GM10248 (cell line): Measurements from ENCODE around the gene TRERF1.
"Not testable (repeated sequence)": the region's sequence is repeated elsewhere in the genome, so short reads cannot be mapped to it uniquely, and the experiment has no call there.

Experiments used
- CTCF ChIA-PET: fragments of 300-600 bp; sonication (Branson Sonifier 250); formaldehyde crosslinking; extraction: SDS; loops from one replicate; lab custom pipeline; 2021; ENCODE audit warnings: antibody characterized with exemption; lab: Yijun Ruan, JAX
- POLR2A ChIA-PET: fragments of 350-650 bp; sonication (Branson Sonifier 250); formaldehyde crosslinking; extraction: SDS; loops from one replicate; lab custom pipeline; 2020; ENCODE audit warnings: antibody characterized with exemption; lab: Yijun Ruan, JAX
- DNase-seq: peaks from one replicate; pipeline ENCODE4 v3.0.0; 2012; ENCODE audit errors: extremely low spot score
- TF ChIP-seq, protein P1 (sequence below): IDR thresholded peaks from 2 replicates; pipeline ENCODE4 v1.5.1; 2012; ENCODE audit warnings: mild to moderate bottlenecking, low read depth; ENCODE audit errors: extremely low read depth, missing control alignments, control extremely low read depth

Gene TRERF1

DNA sequence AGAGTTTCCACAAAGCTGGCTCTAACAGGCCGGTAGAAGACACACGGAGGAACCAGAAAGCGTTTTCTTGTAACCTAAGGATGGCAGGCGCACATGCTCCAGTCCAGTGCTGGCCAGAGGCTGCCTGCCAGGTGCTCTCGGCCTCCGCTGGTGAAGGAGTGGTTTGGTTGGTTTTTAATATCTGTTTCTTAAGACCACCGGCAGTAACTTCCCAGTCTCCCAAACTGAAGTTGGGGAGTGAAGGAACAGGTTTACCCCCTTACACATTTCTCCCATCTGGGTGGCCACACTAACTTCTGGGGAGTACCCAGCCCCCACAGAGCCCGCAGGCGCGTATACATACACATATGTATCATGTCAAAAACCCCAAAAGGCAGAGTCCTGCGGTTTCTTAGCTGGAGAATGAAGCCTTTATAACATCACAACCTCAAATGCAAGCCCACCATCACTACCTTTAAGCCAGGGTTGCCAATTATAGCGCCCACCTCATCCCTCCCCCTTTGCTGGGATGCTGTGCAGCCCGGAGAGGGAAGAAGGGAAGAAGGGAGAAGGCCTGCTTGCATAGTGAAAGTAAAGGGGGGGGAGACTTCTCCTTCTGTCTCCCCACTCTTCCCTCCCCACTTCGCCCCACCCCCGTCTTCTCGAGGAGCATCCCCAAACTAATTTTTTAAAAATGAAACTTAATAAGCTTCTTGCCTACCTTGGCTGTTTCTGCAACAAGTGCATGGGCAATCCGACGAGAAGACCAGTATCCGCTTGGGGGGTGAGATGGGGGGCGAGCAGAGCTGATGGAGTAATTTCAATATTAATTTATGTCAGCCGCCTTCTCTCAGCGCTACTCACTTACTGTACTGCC, 1.0 kb downstream of the TRERF1 start:
- no peak for DNase-seq
- TF ChIP-seq, protein P1, sequence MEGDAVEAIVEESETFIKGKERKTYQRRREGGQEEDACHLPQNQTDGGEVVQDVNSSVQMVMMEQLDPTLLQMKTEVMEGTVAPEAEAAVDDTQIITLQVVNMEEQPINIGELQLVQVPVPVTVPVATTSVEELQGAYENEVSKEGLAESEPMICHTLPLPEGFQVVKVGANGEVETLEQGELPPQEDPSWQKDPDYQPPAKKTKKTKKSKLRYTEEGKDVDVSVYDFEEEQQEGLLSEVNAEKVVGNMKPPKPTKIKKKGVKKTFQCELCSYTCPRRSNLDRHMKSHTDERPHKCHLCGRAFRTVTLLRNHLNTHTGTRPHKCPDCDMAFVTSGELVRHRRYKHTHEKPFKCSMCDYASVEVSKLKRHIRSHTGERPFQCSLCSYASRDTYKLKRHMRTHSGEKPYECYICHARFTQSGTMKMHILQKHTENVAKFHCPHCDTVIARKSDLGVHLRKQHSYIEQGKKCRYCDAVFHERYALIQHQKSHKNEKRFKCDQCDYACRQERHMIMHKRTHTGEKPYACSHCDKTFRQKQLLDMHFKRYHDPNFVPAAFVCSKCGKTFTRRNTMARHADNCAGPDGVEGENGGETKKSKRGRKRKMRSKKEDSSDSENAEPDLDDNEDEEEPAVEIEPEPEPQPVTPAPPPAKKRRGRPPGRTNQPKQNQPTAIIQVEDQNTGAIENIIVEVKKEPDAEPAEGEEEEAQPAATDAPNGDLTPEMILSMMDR: no peak
- ChIA-PET CTCF (interaction anchor here (0.7 to 1.3 kb wide), 2 partner anchors 10 to 22 kb away, joined by 3 to 4 read pairs; no protein-coding TSS in a partner anchor), POLR2A (no interaction called here)

DNA sequence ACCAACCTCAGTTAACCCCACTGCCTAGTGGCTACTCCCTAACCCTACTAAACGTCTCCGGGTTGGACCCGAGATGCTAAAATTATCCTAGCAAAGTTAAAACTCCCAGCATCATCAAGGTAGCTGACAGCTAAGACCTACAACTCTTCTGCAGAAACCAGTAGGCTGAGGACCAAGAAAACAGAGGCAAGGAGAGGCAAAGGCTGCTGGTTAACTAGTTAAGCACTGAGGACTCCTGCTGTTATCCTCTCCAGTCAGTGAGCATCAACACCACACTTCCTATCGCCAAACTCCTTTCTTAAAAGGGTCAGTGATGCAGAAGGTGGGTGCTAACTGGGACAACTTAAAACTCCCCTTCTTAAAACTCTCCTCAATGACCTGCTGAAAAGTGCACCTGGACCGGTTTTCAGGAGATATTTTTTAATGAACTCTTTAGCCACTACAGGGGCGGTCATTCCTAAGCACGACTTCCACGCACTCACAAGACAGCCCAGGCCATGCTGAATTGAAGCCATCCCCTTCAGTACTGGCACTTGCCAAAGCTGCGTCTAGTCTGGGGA, 1.7 kb downstream of the TRERF1 start:
- POLR2A ChIA-PET: no interaction called here
- TF ChIP-seq, protein P1: no peak
- DNase-seq: no peak
- CTCF ChIA-PET: interaction anchor here (1.1 to 1.5 kb wide), 3 partner anchors 10 to 98 kb away, joined by 3 to 7 read pairs (median 3); no protein-coding TSS in a partner anchor

DNA sequence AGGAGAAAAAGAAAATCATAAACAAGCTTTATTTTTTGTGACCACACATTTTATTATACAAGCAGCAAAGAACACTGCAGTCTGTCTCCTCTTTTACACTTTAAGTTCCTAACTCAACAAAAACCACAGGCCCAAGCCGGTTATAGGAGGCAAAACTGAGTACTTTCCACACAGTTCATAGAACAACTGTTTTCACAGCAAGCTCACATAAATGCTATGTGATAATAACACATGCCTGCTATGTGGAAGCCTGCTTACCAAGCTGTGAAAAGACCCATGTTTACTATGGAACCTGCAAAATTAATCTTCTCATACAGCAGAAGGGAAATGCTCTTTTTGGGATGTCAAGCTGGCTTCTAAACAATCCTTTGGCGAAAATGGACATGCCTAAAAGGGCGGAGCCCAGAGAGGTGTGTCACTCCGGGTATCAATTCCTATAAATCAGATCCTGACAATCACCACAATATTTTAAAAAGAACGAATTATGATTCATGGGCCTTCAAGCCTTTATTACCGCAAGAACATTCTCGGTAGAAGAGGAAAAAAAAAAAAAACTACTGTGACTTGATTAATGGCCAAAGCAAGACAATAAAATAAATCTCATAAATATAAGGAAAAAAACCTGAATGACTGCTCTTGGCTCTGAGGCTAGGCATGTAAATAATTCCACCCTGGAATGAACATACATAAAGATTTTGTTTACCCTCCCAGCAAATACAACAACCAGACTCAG, 2.6 kb downstream of the TRERF1 start:
- DNase-seq: no peak
- ChIA-PET CTCF (interaction anchor here (0.7 to 1.5 kb wide), 4 partner anchors 9 to 189 kb away, joined by 3 to 7 read pairs (median 3); no protein-coding TSS in a partner anchor), POLR2A (no interaction called here)
- TF ChIP-seq, protein P1: no peak

DNA sequence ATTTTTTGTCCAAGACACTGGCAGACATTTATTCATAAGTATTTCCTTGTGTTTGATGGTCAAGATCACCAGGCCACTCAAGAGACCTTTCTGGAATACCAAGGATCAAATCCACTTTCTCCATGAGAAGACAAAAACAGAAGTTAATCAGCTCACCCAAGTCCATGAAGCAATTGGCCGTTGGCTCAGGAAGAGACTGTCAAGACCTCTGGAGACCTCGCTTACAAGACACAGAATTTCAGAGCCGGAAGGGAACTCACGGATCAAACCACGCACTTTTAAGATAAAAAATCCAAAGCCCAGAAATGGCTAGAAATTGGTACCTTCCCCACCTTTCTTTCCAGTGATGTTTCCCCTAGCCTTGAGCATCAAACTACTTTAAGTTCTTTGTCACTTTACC, 3.3 kb downstream of the TRERF1 start:
- TF ChIP-seq, protein P1: no peak
- ChIA-PET POLR2A (no interaction called here), CTCF (interaction anchor here (0.7 to 2.0 kb wide), 3 partner anchors 17 to 188 kb away, joined by 3 to 8 read pairs (median 3); no protein-coding TSS in a partner anchor)
- no peak for DNase-seq

DNA sequence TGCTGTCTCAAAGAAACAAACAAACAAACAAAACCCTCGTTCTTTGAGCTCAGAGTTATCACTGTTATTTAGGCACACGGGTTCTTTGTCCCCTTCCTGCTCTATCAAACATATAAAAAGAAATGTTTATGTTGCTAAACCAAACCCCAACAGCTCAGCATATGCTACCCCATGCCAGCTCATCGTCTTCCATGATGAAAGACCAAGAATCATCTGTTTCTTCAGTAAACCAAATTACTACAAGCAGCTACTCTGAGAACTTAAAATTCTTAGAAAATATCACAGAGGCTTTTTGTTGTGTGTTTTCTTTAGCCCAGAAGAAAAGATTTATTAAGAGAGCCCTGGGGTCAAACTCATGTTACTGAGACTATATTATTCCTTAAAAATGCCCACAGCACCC, 4.7 kb downstream of the TRERF1 start:
- ChIA-PET POLR2A (no interaction called here), CTCF (interaction anchor here (1.4 to 2.0 kb wide), 5 partner anchors 15 to 101 kb away, joined by 3 to 8 read pairs (median 5); no protein-coding TSS in a partner anchor)
- TF ChIP-seq, protein P1: no peak
- no peak for DNase-seq

DNA sequence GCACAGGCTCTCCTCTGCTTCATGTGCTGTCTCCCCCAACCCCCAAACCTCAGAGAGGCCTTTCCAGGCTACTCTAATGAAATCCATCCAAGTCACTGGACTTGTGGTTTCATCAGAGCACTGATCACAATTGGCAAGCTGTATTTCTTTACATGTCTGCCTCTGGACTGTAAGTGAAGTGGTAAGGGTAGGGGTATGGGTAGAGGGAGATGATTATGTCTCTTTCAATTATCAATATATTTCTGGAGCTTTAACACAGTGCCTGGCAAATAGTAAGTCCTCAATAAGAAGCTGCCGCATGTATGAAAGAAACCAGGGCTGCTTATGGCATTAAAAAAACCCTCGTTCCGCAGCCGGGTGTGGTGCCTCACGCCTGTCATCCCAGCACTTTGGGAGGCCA, 5.4 kb downstream of the TRERF1 start:
- no peak for DNase-seq
- ChIA-PET CTCF (interaction anchor here (1.4 to 2.0 kb wide), 5 partner anchors 14 to 101 kb away, joined by 3 to 8 read pairs (median 5); no protein-coding TSS in a partner anchor), POLR2A (no interaction called here)
- TF ChIP-seq, protein P1: no peak

DNA sequence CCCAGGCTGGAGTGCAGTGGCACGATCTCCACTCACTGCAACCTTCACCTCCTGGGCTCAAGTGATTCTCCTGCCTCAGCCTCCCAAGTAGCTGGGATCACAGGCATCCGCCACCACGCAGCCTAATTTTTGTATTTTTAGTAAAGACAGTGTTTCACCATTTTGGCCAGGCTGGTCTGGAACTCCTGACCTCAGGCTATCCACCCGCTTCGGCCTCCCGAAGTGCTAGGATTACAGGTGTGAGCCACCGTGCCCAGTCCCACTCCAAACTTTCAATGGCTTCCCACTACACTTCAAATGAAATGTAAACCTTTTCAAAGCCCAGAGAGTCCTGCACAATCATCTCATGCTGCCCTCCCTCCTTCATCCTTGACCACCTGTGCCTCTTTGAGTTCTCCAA, 5.8 kb downstream of the TRERF1 start:
- CTCF ChIA-PET: interaction anchor here (1.8 kb wide), 1 partner anchor 26 kb away, joined by 4 read pairs; no protein-coding TSS in a partner anchor
- DNase-seq, POLR2A ChIA-PET: not testable (repeated sequence)
